OCI-M2 (cell line): Measurements from ENCODE around the gene TAX1BP3.
"Not testable (repeated sequence)": the region's sequence is repeated elsewhere in the genome, so short reads cannot be mapped to it uniquely, and the experiment has no call there.

Experiments
- DNase-seq: peaks from one replicate; lab custom pipeline; 2025; ENCODE audit not compliant: unreplicated experiment; lab: John Stamatoyannopoulos, UW

TAX1BP3 gene, protein sequence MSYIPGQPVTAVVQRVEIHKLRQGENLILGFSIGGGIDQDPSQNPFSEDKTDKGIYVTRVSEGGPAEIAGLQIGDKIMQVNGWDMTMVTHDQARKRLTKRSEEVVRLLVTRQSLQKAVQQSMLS

DNA sequence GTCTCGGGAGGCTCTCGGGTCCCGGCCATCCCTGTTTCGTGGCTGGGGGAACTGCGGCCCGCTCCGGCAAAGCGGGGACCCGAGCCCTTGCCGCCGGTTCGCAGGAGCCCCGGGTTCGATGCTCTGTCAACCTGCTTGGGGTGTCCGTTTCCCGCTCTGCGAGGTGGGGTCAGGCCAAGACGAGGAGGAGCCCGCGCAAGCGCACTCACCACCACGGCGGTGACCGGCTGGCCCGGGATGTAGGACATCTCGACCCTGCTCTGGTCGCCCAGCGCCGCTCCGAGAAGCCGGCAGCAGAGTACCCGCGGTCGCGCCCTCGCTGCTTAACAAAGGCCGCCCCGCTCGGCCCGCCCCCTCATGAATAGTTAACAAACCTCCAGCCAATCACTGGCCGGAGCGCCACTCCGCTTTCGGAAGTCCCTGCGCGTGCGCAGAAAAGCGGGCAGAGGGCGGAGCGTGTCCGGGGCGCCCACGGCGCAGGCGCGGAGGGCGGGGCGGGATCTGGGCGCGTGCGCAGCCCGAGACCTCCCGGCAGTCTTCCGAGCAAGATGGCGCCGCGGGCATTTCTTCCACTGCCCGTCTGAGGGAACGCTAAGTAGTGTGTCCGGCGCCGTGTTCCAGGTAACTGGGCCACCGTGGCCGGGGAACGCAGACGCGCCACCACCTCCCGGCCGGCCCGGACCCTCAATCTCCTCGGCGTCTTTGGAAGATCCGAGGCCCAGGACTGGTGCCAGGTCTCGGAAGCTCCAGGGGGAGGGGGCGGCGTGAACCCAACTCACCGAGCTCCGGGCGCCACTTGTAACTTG is at the start of gene TAX1BP3, which contains the start of gene EMC6:
TSS of gene TAX1BP3 (minus strand) at position 300 of the 806 bp plus-strand sequence. CDS start at position 248, 52 bp downstream.
TSS of gene EMC6 (plus strand) at position 534 of the 806 bp plus-strand sequence. CDS start 335 bp downstream, outside the sequence.
- peak; percentile 34 for DNase-seq

DNA sequence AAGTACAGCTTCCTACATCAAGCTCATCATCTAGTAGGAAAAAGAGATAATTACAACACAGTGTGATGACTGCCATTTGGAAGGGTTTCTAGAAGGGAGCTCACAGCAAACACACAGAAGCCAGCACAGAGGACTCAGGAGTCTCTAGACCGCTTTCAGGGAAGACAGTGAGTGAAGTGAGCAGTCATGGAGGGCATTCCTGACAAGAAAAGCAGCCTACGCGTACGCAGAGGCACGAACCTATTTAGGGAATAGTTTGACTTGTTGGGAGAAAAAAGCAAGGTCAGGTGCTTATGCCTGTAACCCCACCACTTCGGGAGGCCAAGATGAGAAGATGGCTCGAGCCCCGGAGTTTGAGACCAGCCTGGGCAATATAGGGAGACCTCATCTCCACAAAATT is 46.9 kb upstream of the TAX1BP3 start:
- no peak for DNase-seq

DNA sequence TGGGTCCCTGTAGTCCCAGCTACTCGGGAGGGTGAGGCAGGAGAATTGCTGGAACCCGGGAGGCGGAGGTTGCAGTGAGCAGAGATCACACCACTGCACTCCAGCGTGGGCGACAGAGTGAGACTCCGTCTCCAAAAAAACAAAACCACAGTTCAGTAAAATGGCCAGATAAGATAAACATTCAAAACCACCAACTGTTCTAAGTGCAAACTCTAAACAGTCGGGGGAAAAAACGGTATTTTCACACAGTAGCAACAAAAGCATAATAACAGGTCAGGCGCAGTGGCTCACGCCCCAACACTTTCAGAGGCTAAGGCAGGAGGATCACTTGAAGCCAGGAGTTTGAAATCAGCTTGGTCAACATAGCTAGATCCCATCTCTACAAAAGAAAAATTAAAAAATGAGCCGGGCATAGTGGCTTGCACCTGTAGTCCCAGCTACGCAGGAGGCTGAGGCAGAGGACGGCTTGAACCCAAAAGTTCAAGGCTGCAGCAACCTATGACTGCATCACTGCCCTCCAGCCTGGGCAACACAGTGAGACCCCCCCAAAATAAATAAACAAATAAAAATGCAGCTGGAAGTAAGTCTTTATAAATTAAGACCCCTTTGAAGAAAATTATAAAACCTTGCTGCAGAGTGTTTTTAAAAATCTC is 44.6 kb upstream of the TAX1BP3 start:
- DNase-seq: no peak

DNA sequence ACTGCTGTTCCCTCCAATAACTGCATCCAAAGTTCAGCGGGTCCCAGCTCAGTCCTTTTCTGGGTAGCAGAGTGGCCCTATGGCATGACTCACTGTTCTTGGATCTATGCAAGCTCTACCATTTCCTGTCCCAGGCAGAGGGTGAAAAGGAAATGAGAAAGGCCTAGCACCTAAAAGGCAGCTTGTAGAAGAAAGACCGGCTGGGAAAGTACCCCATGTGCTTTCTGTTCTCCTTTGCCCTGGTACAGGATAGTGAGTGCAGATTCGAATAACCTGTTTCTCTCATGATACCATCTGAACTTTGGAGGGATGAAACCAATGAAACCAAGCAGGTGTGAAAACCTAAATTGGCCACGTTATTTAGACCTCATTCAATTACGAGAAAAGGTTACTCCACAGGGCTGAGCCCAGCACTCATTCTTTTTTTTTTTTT is 42.6 kb upstream of the TAX1BP3 start:
- DNase-seq: no peak

DNA sequence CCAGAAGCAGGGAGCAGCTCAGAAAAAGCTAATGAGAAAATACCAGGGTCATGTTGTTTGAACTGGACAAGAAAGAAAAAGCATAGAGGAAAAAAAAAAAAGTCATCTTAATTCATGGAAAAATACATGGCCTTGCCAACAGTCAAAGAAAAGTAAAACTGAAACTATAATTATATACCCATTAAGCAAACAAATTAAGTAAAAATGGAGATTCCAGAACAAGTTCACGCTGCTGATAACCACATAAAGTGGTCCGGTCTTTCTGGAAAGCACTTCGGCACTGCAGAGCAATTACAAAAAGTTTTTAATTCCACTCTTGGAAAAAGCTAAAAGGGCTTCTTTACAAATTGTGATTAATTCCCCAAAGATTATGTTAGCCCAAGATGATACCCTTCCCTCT is 40.0 kb upstream of the TAX1BP3 start:
- DNase-seq: no peak

DNA sequence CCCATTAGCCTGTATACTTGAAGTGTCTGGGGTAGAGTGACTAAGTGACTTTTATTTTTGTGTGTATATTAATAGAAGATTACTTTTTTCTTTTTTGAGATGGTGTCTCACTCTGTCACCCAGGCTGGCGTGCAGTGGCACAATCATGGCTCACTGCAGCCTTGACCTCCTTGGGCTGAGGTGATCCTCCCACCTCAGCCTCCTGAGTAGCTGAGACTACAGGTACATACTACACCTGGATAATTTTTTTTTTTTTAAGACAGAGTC is 37.3 kb upstream of the TAX1BP3 start:
- DNase-seq: not testable (repeated sequence)

DNA sequence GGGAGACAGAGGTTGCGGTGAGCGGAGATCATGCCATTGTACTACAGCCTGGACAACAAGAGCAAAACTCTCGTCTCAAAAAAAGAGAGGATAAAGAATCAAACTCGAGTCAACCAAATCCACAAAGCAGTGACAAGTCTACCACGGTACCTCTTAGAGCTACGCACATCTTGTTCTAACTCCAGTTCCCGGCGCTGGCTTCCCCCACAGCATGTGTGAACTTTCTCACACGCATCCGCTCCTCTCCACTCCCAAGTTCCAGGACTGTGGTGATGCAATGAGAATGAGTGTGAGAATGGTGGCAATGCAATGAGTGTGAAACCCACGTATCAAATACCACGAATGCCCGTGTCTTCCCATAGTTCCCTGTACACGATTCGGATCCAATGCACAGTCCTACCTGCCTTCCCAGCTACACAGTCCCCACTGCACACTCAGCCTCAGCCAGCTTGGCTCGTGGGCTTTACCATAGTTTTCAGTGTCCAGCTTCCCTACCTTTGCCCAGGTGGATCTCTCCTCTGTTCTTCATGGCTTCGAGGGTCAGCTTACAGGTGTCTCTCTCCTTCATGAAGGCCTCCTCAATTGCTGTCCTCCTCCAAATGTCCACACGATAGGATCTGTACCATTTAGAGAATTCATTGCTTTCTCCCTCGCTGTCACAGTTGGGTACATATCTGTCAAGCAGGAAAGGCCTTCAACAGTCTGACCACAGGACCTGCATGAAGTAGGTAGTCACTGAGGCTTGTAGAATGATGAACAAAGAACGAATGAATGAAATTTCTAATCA is 36.7 kb upstream of the TAX1BP3 start:
- DNase-seq: no peak

DNA sequence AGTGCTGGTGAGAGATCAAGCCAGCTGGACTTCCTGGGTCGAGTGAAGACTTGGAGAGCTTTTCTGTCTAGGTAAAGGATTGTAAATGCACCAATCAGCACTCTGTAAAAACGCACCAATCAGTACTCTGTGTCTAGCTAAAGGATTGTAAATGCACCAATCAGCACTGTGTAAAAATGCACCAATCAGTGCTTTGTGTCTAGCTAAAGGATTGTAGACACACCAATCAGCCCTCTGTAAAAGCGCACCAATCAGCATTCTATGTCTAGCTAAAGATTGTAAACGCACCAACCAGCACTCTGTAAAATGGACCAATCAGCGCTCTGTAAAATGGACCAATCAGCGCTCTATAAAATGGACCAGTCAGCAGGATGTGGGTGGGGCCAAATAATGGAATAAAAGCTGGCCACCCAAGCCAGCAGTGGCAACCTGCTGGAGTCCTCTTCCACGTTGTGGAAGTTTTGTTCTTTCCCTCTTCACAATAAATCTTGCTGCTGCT is 33.7 kb upstream of the TAX1BP3 start:
- DNase-seq: not testable (repeated sequence)

DNA sequence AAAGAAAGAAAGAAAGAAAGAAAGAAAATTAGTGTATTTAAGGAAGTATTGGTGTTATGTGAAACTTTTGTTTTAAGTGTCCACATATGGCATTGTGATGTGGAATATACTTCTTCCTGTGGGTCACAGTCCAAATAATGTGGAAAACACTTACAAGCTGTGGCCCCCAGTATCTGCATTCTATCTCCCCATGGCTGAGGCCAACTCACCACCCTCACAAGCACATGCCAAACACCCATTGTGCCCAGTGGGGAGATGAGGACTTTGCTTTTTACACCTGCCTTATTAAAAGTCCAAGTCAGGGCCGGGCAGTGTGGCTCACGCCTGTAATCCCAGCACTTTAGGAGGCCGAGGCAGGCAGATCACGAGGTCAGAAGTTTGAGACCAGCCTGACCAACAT is 31.6 kb upstream of the TAX1BP3 start:
- DNase-seq: no peak

DNA sequence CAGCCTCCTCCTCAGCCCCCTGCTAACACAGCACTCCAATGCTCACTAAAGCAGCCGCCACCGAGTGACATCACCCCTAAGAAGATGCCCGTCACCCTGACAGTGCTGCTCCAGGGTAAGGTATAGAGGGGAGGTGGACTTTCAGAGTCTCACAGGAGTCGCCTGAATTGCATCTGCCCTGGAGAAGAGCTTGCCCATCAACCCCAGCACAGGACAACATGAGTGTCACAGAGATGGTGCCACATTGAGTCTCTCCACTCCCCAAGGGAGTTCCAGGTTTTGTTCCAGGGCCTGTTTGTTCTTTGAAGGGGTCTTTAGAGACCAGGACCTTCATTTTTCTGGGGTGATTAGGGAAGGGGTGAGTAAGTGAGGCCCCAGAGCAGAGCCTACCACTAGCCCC is 29.8 kb upstream of the TAX1BP3 start:
- no peak for DNase-seq

DNA sequence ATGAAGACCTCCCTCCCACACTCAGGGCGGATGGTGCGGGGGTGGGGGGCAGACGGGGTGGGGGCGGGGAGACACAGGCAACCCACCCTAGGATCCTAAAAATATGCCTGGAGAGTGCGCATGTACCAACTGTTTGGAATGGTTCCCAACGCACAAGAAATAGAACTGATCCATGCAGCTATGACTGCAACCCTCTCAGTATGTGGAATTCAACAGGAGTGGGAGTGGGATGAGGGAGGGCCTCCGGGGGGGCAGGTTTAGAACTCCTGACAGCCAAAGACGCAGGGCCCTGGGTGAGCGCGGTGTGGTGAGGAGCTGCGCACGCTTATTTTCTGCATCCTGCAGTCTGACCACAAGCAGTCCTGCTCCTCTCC is 28.7 kb upstream of the TAX1BP3 start:
- DNase-seq: no peak

DNA sequence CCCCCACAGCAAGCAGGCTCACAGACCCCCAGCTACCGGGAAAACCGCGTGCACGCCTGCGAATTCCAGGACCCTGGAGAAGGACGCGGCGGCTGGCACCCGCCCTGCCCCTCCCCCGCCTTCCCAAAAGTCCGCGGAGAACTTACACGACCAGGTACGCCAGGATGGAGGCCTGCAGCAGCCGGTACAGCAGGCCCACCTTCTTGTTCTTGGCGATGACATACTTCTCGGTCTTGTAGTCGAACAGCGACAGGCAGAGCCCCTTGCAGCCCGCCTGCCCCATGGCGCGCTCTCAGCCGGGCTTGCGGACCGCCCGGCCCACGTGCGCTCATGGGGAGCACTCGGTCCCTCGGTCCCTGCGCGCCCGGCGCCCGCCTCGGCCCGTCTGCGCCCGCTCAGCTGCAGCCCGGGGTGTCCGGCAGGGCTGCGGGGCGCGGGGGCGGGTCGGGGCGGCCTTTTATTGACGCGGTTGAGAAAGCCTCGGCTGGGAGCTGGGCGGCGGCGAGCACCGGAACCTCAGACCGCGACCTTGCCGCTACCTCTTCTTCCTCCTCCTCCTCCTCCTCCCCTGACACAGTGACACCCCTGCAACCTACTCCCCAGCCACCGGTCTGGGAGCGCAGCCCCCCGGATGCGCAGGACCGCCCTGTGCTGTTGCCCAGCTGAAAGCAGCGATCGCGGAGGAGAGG is 27.5 kb upstream of the TAX1BP3 start, which contains the start of gene P2RX5:
TSS of gene P2RX5 (minus strand) at position 433 of the 689 bp plus-strand sequence. CDS start at position 283, 150 bp downstream.
- no peak for DNase-seq

DNA sequence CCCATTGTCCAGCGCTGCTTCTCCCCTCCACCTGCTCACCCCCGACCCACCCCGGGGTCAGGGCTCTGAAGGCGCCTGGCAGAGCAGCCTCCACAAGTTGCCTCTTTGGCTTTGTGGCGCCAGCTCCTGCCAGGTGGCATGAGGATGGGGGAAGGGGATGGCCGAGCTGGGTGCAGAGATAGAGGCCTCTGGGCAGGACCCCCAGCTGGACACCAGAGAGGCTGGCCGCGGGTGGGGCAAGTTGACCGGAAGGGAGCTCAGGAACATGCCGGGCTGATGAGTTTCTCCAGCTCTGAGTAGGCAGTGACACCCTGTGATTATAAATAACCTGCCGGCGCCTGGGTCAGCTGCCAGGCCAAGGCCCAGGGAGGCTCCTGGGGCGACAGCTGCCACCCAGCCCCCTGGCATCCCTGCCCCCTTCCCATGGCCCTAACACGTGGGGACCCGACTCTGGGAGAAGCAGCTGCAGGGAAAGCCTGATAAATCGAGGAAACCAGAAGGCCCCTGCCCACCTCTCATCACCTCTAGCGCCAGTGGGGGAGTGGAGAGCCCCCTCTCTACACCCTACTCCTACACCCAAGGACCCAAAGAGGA is 26.8 kb upstream of the TAX1BP3 start:
- no peak for DNase-seq

DNA sequence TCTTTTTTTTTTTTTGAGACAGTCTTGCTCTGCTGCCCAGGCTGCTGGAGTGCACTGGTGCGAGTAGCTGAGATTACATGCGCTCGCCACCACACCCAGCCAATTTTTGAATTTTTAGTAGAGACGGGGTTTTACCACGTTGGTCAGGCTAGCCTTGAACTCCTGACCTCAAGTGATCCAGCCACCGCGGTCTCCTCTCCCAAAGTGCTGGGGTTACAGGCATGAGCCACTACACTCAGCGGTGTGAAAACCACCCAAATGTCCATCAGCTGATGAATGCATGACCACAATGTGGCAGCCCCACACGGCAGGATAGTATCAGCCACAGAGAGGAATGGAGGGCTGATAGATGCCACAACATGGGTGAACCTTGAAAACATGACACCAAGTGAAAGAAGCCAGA is 25.5 kb upstream of the TAX1BP3 start:
- DNase-seq: no peak

DNA sequence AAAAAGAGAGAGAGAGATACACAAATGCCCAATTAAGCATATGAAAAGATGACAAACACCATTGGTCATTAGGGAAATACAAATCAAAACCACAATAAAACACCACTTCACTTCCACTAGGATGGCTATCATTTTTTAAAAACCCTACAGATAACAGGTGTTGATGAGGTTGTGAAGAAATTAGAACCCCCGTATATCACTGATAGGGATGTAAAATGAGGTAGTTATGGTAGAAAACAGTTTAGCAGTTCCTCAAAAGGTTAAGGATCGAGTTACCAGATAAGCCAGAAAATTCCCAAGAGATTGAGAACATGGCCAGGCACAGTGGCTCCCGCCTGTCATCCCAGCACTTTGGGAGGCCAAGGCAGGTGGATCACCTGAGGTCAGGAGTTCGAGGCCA is 24.8 kb upstream of the TAX1BP3 start:
- DNase-seq: no peak

DNA sequence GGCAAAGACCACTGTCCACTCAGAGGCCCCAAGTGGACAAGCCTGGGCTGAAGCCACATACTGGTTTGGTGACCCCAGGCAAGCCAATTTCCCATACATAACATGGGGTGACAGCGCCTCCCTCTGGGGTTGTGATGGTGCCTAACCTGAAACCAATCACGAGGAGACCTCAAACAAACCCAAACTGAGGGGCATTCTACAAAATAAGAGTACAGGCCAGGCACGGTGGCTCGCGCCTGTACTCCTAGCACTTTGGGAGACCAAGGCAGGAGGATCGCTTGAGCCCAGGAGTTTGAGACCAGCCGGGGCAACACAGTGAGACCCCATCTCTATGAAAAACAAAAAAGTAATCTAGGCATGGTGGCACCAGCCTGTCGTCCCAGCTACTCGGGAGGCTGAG is 24.0 kb upstream of the TAX1BP3 start:
- no peak for DNase-seq

DNA sequence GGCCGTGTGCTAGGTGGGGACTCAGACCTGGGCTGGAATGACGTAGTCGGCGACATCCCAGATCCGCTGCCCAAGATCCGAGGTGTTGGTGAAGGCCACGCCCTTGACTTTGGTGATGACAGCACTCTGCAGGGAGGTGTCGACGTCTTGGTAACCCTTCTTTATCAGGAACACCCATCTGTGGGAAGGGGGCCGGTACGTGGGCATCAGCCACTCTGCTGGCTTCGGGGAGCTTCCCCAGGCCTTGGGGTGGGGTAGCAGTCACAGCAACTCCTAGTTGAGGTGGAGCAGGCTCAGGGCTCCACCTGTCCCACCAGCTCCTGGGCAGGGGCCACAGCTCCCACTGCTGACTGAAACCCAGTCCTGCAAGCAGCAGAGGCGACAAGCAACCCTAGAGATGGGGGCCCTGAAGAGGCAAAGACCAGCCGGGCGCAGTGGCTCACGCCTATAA is 23.3 kb upstream of the TAX1BP3 start:
- DNase-seq: no peak

DNA sequence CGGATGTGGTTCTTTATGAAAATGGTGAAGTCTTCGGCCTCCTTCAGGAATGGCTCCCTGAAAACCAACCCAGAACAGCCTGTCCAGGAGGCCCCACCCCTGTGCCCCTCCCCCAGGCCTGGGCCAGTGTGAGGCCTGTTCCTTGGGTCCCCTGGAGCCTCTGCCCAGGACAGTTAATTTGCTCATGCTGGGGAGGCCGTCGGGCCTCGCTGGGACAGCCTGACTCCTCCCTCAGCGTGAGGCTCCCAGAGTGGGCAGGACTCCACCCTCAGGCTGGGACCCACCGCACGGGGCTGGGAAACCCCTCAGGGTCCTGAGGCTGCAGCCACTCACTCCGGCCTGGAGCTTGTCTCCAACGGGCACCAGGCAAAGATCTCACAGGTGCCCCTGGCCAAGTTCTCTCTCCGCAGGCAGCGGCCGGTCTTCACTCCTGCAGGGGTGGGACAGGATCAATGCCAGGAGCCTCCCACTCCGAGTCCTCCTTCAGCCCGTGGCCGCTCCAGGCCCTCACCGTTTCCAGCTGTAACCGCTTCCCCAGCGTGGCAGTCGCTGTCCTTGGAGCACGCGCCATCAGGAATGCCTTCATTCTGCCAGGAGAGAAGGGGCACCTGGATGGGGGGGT is 21.8 kb upstream of the TAX1BP3 start:
- DNase-seq: no peak

DNA sequence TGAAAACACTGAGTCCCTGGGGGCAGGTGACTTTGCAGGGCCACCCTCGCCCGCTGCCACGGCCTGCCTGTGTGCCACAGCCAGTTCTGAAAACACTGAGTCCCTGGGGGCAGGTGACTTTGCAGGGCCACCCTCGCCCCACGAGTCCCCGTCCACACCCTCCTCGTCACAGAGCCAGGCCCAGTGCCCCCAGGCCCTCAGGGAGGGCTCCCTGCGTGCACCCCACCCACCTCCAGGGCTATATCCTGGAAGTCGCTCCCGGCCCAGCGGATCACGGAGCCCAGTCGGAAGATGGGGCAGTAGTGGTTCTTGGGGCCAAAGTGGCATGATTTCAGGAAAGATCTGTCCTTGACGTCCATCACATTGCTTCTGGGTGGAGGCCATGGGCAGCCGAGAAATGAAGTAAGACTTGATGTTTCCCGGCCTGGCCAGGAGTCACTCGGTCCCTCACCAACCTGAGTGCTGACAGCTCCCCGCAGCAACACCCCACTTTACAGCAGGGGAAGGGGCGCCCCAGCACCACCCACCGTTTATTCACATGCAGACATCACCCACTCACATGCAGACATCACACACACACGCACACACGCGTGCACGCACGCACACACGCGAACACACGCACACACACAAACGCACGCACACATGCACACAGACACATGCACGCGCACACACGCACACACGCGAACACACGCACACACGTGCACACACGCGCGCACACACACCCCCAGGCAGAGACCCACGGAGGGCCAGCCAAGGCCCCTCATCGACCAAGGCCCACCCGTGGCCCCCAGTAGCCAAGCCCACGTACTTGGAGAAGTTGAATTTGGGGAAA is 21.1 kb upstream of the TAX1BP3 start:
- no peak for DNase-seq
